ENCODE results near the gene BRD9.

- no peak for TF ChIP-seq POLR2A (IDR thresholded peaks at IDR 0.05)
- no peak for TF ChIP-seq CTCF (IDR thresholded peaks at IDR 0.05)
Measured at GRCh38 chr5:915946-916345, 23.3 kb upstream of the BRD9 start.

Data from body of pancreas (tissue), 4 donors.